GM12878 (cell line): Measurements from ENCODE around the gene NUB1. TPM values are rescaled to one million over a fixed set of nuclear protein-coding genes. Genes with fewer than 3 reads are reported as not detected.

Experiments
- ATAC-seq: fragments of 200-7000 bp; cut with Tn5 transposase; 3 replicates; pipeline ENCODE4 v1.9.1; 2020; ENCODE audit warnings: mild to moderate bottlenecking, moderate library complexity
- BruUV-seq: library from RNA; stranded (reverse); fragments of 400-500 nt; replicated peaks from 2 replicates; lab custom pipeline; 2021; lab: Mats Ljungman, UMichigan
- CTCF ChIA-PET: fragments of 300-600 bp; sonication (Branson Sonifier 250); formaldehyde crosslinking; extraction: SDS; loops from one replicate; lab custom pipeline; 2021; ENCODE audit warnings: inconsistent platforms; lab: Yijun Ruan, JAX
- POLR2A ChIA-PET: fragments of 350-600 bp; formaldehyde crosslinking; extraction: SDS; loops from one replicate; lab custom pipeline; 2021; ENCODE audit warnings: inconsistent platforms; lab: Charles Lee
- RAD21 ChIA-PET: fragments of 300-600 bp; sonication (Branson Sonifier 250); formaldehyde crosslinking; loops from one replicate; lab custom pipeline; 2023; ENCODE audit warnings: antibody characterized with exemption; ENCODE audit not compliant: unreplicated experiment; lab: Charles Lee
- SMC1A ChIA-PET: fragments of 300-600 bp; sonication (Branson Sonifier 250); formaldehyde crosslinking; loops from one replicate; lab custom pipeline; 2023; ENCODE audit not compliant: unreplicated experiment, uncharacterized antibody; lab: Charles Lee
- DNase-seq: peaks from one replicate; pipeline ENCODE4 v3.0.0-alpha.2; 2011; ENCODE audit warnings: low read depth, low spot score
- FAIRE-seq: peaks from 3 replicates; lab custom pipeline; 2011; peaks lifted over from hg19 to GRCh38; lab: Jason Lieb, UNC
- H2AFZ ChIP-seq: 2 replicates; pipeline ENCODE4 v1.6.0; 2011; ENCODE audit warnings: low read depth, low read length, control low read depth; ENCODE audit not compliant: control insufficient read depth
- H3K27ac ChIP-seq: 2 replicates; pipeline ENCODE4 v1.5.1; 2011; ENCODE audit warnings: control low read depth; ENCODE audit not compliant: control insufficient read depth, insufficient read depth
- H3K27me3 ChIP-seq, 2 experiments: replicated peaks in 1 of 2; 2 replicates each; pipeline versions ENCODE4 v1.6.0 to v1.6.1; 2011; ENCODE audit warnings: low read length in 1 of 2; ENCODE audit not compliant: control insufficient read depth in 2 of 2, insufficient read depth in 2 of 2
- H3K36me3 ChIP-seq, 2 experiments: 2 replicates each; pipeline ENCODE4 v1.5.1; 2011; ENCODE audit warnings: low read length in 1 of 2; ENCODE audit not compliant: control insufficient read depth in 2 of 2, insufficient read depth in 2 of 2
- H3K4me1 ChIP-seq: 2 replicates; pipeline ENCODE4 v1.6.1; 2011; ENCODE audit warnings: mild to moderate bottlenecking, low read length, moderate library complexity, mixed read lengths; ENCODE audit not compliant: control insufficient read depth, insufficient read depth
- H3K4me2 ChIP-seq: 2 replicates; pipeline ENCODE4 v1.6.0; 2011; ENCODE audit warnings: control low read depth; ENCODE audit not compliant: control insufficient read depth, insufficient read depth
- H3K4me3 ChIP-seq: fragments of 200-600 bp; sonication (generic); 2 replicates; pipeline ENCODE4 v1.5.1; 2016
- H3K79me2 ChIP-seq: 2 replicates; pipeline ENCODE4 v1.6.0; 2011; ENCODE audit warnings: low read length; ENCODE audit not compliant: control insufficient read depth, insufficient read depth
- H3K9ac ChIP-seq: 2 replicates; pipeline ENCODE4 v1.8.0; 2011; ENCODE audit warnings: low read length, control low read depth, mixed read lengths; ENCODE audit not compliant: control insufficient read depth, insufficient read depth
- H3K9me3 ChIP-seq: replicated peaks from 3 replicates; pipeline ENCODE4 v1.5.1; 2011; ENCODE audit warnings: mild to moderate bottlenecking, low read length; ENCODE audit not compliant: control insufficient read depth, insufficient read depth
- H4K20me1 ChIP-seq: 2 replicates; pipeline ENCODE4 v1.6.0; 2011; ENCODE audit not compliant: control insufficient read depth, insufficient read depth
- CBFB ChIP-seq: IDR thresholded peaks from 2 replicates; pipeline ENCODE4 v1.6.1; 2016; ENCODE audit warnings: antibody characterized with exemption, low read depth
- IKZF2 ChIP-seq, 2 experiments: fragments of 450-650 bp; IDR thresholded peaks; 2 replicates each; pipeline ENCODE4 v1.6.1; 2017; ENCODE audit warnings: mild to moderate bottlenecking in 2 of 2, moderate library complexity in 2 of 2
- SPI1 ChIP-seq: IDR thresholded peaks from 2 replicates; pipeline ENCODE4 v1.6.1; 2011; ENCODE audit warnings: low read depth, mild to moderate bottlenecking, low read length, moderate library complexity, borderline replicate concordance; ENCODE audit not compliant: insufficient read depth
- STAT3 ChIP-seq: IDR thresholded peaks from 2 replicates; pipeline ENCODE4 v1.6.1; 2011; ENCODE audit warnings: low read depth, low read length, improper control_type of control experiment
- SUPT20H ChIP-seq: IDR thresholded peaks from 2 replicates; pipeline ENCODE4 v1.6.1; 2011; ENCODE audit warnings: low read depth, mild to moderate bottlenecking, low read length, moderate library complexity, borderline replicate concordance; ENCODE audit not compliant: control insufficient read depth
- ZSCAN29 ChIP-seq: fragments of 450-650 bp; IDR thresholded peaks from 2 replicates; pipeline ENCODE4 v1.6.1; 2017; ENCODE audit warnings: mild to moderate bottlenecking, moderate library complexity
- ZZZ3 ChIP-seq: IDR thresholded peaks from 2 replicates; pipeline ENCODE4 v1.6.1; 2011; ENCODE audit warnings: low read depth; ENCODE audit not compliant: control insufficient read depth, insufficient read length
- WGBS: methylation state at CpG from one replicate; pipeline ENCODE4 v1.1.6; 2016; ENCODE audit warnings: low lambda C conversion rate; ENCODE audit not compliant: insufficient replicate concordance, insufficient coverage; ENCODE audit errors: missing lambda C conversion rate; 5-methylcytosine and 5-hydroxymethylcytosine counted together
- in situ Hi-C: fragments of 300-500 bp; cut with MboI; formaldehyde crosslinking; loops from 9 replicates; pipeline ENCODE4 v1.14.3; 2018; ENCODE audit warnings: mixed read lengths
- intact Hi-C: fragments of 100-400 bp; cut with micrococcal nuclease; formaldehyde crosslinking; loops from one replicate; pipeline ENCODE4 v1.14.2; 2022; ENCODE audit not compliant: unreplicated experiment
- polyA plus RNA-seq, 11 experiments: library from polyadenylated mRNA; depleted of rRNA in 4 of 11; unstranded in 6 of 11; stranded (reverse) in 5 of 11; fragments of >200 nt; fragmentation: Nextera tagmentation in 4 of 11; fragmentation: Illumina TruSeq in 1 of 11; extraction: Ambion mirVana in 4 of 11; extraction: Trizol in 1 of 11; gene quantifications; 1 replicate in 1 of 11; 2 replicates in 10 of 11; pipeline versions ENCODE4 v1.2.1 to v1.2.3, GENCODE V29; 2011 to 2016; ENCODE audit warnings: inconsistent platforms in 2 of 11, missing spikeins in 2 of 11, low read depth in 1 of 11
- total RNA-seq, 4 experiments: library from RNA; depleted of rRNA in 3 of 4; stranded (reverse); fragments of >200 nt in 3 of 4; fragmentation: Illumina TruSeq in 1 of 4; extraction: Trizol in 1 of 4; gene quantifications; 2 replicates each; pipeline versions ENCODE4 v1.2.1 to v1.2.3, GENCODE V29; 2013 to 2021
- TF ChIP-seq, protein P1 (sequence below): fragments of 450-650 bp; IDR thresholded peaks from 2 replicates; pipeline ENCODE4 v1.6.1; 2017; ENCODE audit warnings: mild to moderate bottlenecking, low read depth, inconsistent platforms; ENCODE audit not compliant: poor library complexity, severe bottlenecking
- TF ChIP-seq, protein P2 (sequence below): IDR thresholded peaks from 2 replicates; pipeline ENCODE4 v1.6.1; 2011; ENCODE audit warnings: borderline replicate concordance, low read depth, mild to moderate bottlenecking, moderate library complexity, low read length; ENCODE audit not compliant: insufficient read depth, poor library complexity, severe bottlenecking
- TF ChIP-seq, protein P3 (sequence below): fragments of 450-650 bp; IDR thresholded peaks from 2 replicates; pipeline ENCODE4 v1.6.1; 2014; ENCODE audit warnings: mild to moderate bottlenecking

The NUB1 gene
- total and polyA plus RNA-seq, 10 of the 15 experiments (the other 5 are each of a cell fraction or from before 2014, with no cell fraction given), result 24.1 to 102 (median 49.0) TPM

- Histone ChIP-seq H3K79me2 (no peaks in the 10 kb centered on the region), H3K27me3 (no peaks in the 10 kb centered on the region), H3K4me3 (no peak overlapping the region), H3K4me2 (no peak overlapping the region), H4K20me1 (no peaks in the 10 kb centered on the region), H3K9ac (no peak overlapping the region), H2AFZ (no peak overlapping the region), H3K9me3 (no peaks in the 10 kb centered on the region), H3K4me1 (no peaks in the 10 kb centered on the region), H3K36me3 (peaks cover 7 to 18% of the 10 kb centered on the region in 2 experiments), H3K27ac (no peak overlapping the region)
- SMC1A ChIA-PET, result no interaction called here
- POLR2A ChIA-PET, result no interaction called here
- DNase-seq, result no peak
- no peak for FAIRE-seq
- no TSS peak for BruUV-seq
- CTCF ChIA-PET, result no interaction called here
- RAD21 ChIA-PET, result no interaction called here
- WGBS, result 66% methylated on average over 10 of the region's 15 CpGs
- intact Hi-C loops (no loop called here), in situ Hi-C loops (no loop called here)
- no peak for ATAC-seq
- TF ChIP-seq, protein P1, sequence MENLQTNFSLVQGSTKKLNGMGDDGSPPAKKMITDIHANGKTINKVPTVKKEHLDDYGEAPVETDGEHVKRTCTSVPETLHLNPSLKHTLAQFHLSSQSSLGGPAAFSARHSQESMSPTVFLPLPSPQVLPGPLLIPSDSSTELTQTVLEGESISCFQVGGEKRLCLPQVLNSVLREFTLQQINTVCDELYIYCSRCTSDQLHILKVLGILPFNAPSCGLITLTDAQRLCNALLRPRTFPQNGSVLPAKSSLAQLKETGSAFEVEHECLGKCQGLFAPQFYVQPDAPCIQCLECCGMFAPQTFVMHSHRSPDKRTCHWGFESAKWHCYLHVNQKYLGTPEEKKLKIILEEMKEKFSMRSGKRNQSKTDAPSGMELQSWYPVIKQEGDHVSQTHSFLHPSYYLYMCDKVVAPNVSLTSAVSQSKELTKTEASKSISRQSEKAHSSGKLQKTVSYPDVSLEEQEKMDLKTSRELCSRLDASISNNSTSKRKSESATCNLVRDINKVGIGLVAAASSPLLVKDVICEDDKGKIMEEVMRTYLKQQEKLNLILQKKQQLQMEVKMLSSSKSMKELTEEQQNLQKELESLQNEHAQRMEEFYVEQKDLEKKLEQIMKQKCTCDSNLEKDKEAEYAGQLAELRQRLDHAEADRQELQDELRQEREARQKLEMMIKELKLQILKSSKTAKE, result no peak
- TF ChIP-seq SUPT20H (no peak), STAT3 (no peak)
These were observed 33.1 kb downstream of the NUB1 start for GRCh38 chr7:151374726-151375125.

- H3K4me2 ChIP-seq, result no peak overlapping the region
- H3K9ac ChIP-seq, result no peak overlapping the region
- SMC1A ChIA-PET, result no interaction called here
- WGBS, result 76% methylated on average over 10 of the region's 10 CpGs
- POLR2A ChIA-PET, result no interaction called here
- H3K4me1 ChIP-seq, result peaks cover 3% of the 10 kb centered on the region
- H3K27ac ChIP-seq, result no peak overlapping the region
- no peak overlapping the region for H2AFZ ChIP-seq
- no peak for DNase-seq
- peaks cover 7 to 18% of the 10 kb centered on the region in 2 experiments for H3K36me3 ChIP-seq
- no peaks in the 10 kb centered on the region for H3K27me3 ChIP-seq
- no TSS peak for BruUV-seq
- ATAC-seq, result no peak
- RAD21 ChIA-PET, result interaction anchor here (0.5 kb wide), 1 partner anchor 68 kb away, joined by 3 read pairs; no protein-coding TSS in a partner anchor
- no peak overlapping the region for H3K4me3 ChIP-seq
- H3K9me3 ChIP-seq, result no peaks in the 10 kb centered on the region
- no peaks in the 10 kb centered on the region for H4K20me1 ChIP-seq
- no peaks in the 10 kb centered on the region for H3K79me2 ChIP-seq
- CTCF ChIA-PET, result no interaction called here
- intact Hi-C loops, result no loop called here
- TF ChIP-seq, protein P2, sequence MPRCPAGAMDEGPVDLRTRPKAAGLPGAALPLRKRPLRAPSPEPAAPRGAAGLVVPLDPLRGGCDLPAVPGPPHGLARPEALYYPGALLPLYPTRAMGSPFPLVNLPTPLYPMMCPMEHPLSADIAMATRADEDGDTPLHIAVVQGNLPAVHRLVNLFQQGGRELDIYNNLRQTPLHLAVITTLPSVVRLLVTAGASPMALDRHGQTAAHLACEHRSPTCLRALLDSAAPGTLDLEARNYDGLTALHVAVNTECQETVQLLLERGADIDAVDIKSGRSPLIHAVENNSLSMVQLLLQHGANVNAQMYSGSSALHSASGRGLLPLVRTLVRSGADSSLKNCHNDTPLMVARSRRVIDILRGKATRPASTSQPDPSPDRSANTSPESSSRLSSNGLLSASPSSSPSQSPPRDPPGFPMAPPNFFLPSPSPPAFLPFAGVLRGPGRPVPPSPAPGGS, result no peak
- no peak for TF ChIP-seq SPI1
- TF ChIP-seq CBFB, result no peak
- TF ChIP-seq IKZF2 (IDR thresholded peaks at IDR 0.05), result no peak
- TF ChIP-seq ZSCAN29, result no peak
- TF ChIP-seq, protein P3, sequence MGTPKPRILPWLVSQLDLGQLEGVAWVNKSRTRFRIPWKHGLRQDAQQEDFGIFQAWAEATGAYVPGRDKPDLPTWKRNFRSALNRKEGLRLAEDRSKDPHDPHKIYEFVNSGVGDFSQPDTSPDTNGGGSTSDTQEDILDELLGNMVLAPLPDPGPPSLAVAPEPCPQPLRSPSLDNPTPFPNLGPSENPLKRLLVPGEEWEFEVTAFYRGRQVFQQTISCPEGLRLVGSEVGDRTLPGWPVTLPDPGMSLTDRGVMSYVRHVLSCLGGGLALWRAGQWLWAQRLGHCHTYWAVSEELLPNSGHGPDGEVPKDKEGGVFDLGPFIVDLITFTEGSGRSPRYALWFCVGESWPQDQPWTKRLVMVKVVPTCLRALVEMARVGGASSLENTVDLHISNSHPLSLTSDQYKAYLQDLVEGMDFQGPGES, result no peak
- TF ChIP-seq ZZZ3, result no peak
- in situ Hi-C loops, result no loop called here
- no peak for FAIRE-seq
These were observed 34.1 kb downstream of the NUB1 start for GRCh38 chr7:151375530-151376217.
